Endothelial cell of umbilical vein (primary cell): Measurements from ENCODE around the gene SPEF1. TPM values are rescaled to one million over a fixed set of nuclear protein-coding genes. Genes with fewer than 3 reads are reported as not detected.

Experiments
- BruUV-seq: library from RNA; stranded (reverse); fragments of 400-500 nt; replicated peaks from 2 replicates; lab custom pipeline; 2021; lab: Mats Ljungman, UMichigan
- CTCF ChIA-PET: fragments of 300-600, 350-600 bp; sonication (Branson Sonifier 250); formaldehyde crosslinking; loops from one replicate; lab custom pipeline; 2021; ENCODE audit warnings: antibody characterized with exemption, inconsistent platforms; lab: Charles Lee
- POLR2A ChIA-PET: fragments of 300-600, 350-600 bp; sonication (Branson Sonifier 250); formaldehyde crosslinking; loops from one replicate; lab custom pipeline; 2021; ENCODE audit warnings: antibody characterized with exemption, inconsistent platforms; lab: Charles Lee
- DNase-seq: peaks from one replicate; pipeline ENCODE4 v3.0.0-alpha.2; 2011; ENCODE audit warnings: low read depth, low spot score
- FAIRE-seq: peaks from 2 replicates; lab custom pipeline; 2011; peaks lifted over from hg19 to GRCh38; lab: Jason Lieb, UNC
- H2AFZ ChIP-seq: 2 replicates; pipeline ENCODE4 v1.6.0; 2012; ENCODE audit warnings: low read depth, low read length, control low read depth, inconsistent platforms
- H3K27ac ChIP-seq: 2 replicates; pipeline ENCODE4 v1.5.1; 2011; ENCODE audit warnings: low read depth, mild to moderate bottlenecking, control low read depth, low read length, moderate library complexity; ENCODE audit not compliant: insufficient read depth
- H3K27me3 ChIP-seq, 2 experiments: 2 replicates each; pipeline versions ENCODE4 v1.6.0 to v1.6.1; 2011; ENCODE audit warnings: low read length in 2 of 2, mixed read lengths in 1 of 2; ENCODE audit not compliant: control insufficient read depth in 2 of 2, insufficient read depth in 2 of 2
- H3K36me3 ChIP-seq, 2 experiments: 2 replicates in 1 of 2; 3 replicates in 1 of 2; pipeline ENCODE4 v1.5.1; 2011; ENCODE audit warnings: low read length in 2 of 2, mild to moderate bottlenecking in 1 of 2, moderate library complexity in 1 of 2; ENCODE audit not compliant: control insufficient read depth in 2 of 2, insufficient read depth in 2 of 2; ENCODE audit errors: extremely low read depth in 1 of 2
- H3K4me1 ChIP-seq: 3 replicates; pipeline ENCODE4 v1.5.1; 2011; ENCODE audit warnings: mild to moderate bottlenecking, low read length; ENCODE audit not compliant: control insufficient read depth, insufficient read depth; ENCODE audit errors: extremely low read depth
- H3K4me2 ChIP-seq: 2 replicates; pipeline ENCODE4 v1.6.1; 2011; ENCODE audit warnings: low read length, control low read depth, mixed read lengths; ENCODE audit not compliant: insufficient read depth
- H3K4me3 ChIP-seq, 3 experiments: fragments of 200-600 bp in 1 of 3; sonication (generic), shearing (Covaris generic) in 1 of 3; replicated peaks in 1 of 3; 2 replicates each; pipeline ENCODE4 v1.5.1; 2011 to 2016; ENCODE audit warnings: control low read depth in 3 of 3, low read length in 3 of 3, mild to moderate bottlenecking in 2 of 3, inconsistent platforms in 1 of 3, low read depth in 1 of 3, moderate library complexity in 1 of 3; ENCODE audit not compliant: insufficient read depth in 1 of 3
- H3K79me2 ChIP-seq: 2 replicates; pipeline ENCODE4 v1.6.0; 2012; ENCODE audit warnings: low read length, inconsistent platforms; ENCODE audit not compliant: control insufficient read depth, insufficient read depth
- H3K9ac ChIP-seq: replicated peaks from 2 replicates; pipeline ENCODE3; 2011; ENCODE audit warnings: low read length, control low read depth; ENCODE audit not compliant: insufficient read depth; ENCODE audit errors: extremely low read depth
- H3K9me1 ChIP-seq: replicated peaks from 3 replicates; pipeline ENCODE4 v1.6.0; 2011; ENCODE audit warnings: mild to moderate bottlenecking, low read length; ENCODE audit not compliant: control insufficient read depth, insufficient read depth; ENCODE audit errors: extremely low read depth
- H3K9me3 ChIP-seq: replicated peaks from 2 replicates; pipeline ENCODE4 v1.5.1; 2012; ENCODE audit warnings: low read length, inconsistent platforms; ENCODE audit not compliant: control insufficient read depth, insufficient read depth
- H4K20me1 ChIP-seq: replicated peaks from 2 replicates; pipeline ENCODE3; 2011; ENCODE audit warnings: mild to moderate bottlenecking, low read length; ENCODE audit not compliant: control insufficient read depth, insufficient read depth; ENCODE audit errors: extremely low read depth
- CTCF ChIP-seq, 2 donors: IDR thresholded peaks; 1 replicate in 1 of 2; 2 replicates in 1 of 2; pipeline ENCODE4 v1.5.1; 2011; ENCODE audit warnings: low read length in 2 of 2, mild to moderate bottlenecking in 2 of 2, moderate library complexity in 2 of 2, control low read depth in 1 of 2, inconsistent platforms in 1 of 2, low read depth in 1 of 2; ENCODE audit not compliant: insufficient read depth in 1 of 2; ENCODE audit errors: extremely low read depth in 1 of 2
- EZH2 ChIP-seq: IDR thresholded peaks from 2 replicates; pipeline ENCODE4 v1.6.1; 2012; ENCODE audit warnings: borderline replicate concordance, low read depth, mild to moderate bottlenecking, moderate library complexity, low read length, inconsistent platforms; ENCODE audit not compliant: severe bottlenecking
- FOS ChIP-seq: IDR thresholded peaks from 2 replicates; pipeline ENCODE4 v1.6.1; 2011; ENCODE audit warnings: mild to moderate bottlenecking, low read length, moderate library complexity, borderline replicate concordance; ENCODE audit not compliant: insufficient read depth
- GATA2 ChIP-seq: IDR thresholded peaks from 2 replicates; pipeline ENCODE4 v1.7.0; 2011; ENCODE audit warnings: low read depth, mild to moderate bottlenecking, moderate library complexity, mixed read lengths, low read length; ENCODE audit not compliant: insufficient read length, insufficient read depth
- JUN ChIP-seq: IDR thresholded peaks from 2 replicates; pipeline ENCODE4 v1.6.1; 2011; ENCODE audit warnings: borderline replicate concordance, low read depth; ENCODE audit not compliant: insufficient read length, insufficient read depth
- MAX ChIP-seq: IDR thresholded peaks from 2 replicates; pipeline ENCODE4 v1.6.1; 2011; ENCODE audit not compliant: insufficient read depth, insufficient read length
- MYC ChIP-seq: IDR thresholded peaks from one replicate; pipeline ENCODE4 v1.6.1; 2011; ENCODE audit warnings: mild to moderate bottlenecking, low read depth, low read length
- POLR2A ChIP-seq: IDR thresholded peaks from 2 replicates; pipeline ENCODE4 v1.6.1; 2012; ENCODE audit warnings: low read depth, mild to moderate bottlenecking, control low read depth, low read length
- POLR2AphosphoS5 ChIP-seq: IDR thresholded peaks from 2 replicates; pipeline ENCODE4 v1.6.1; 2012; ENCODE audit warnings: low read depth, mild to moderate bottlenecking, control low read depth, low read length, moderate library complexity; ENCODE audit not compliant: insufficient read depth
- dilution Hi-C: fragments of 300-500 bp; cut with MboI; formaldehyde crosslinking; loops from one replicate; pipeline ENCODE4 v1.15.0; 2019; ENCODE audit warnings: low sequenced_read_pairs; ENCODE audit not compliant: extremely low pct_ligation_motif_present
- intact Hi-C: fragments of 100-400 bp; cut with micrococcal nuclease; formaldehyde crosslinking; loops from one replicate; pipeline ENCODE4 v1.10.0; 2022
- polyA plus RNA-seq, 4 experiments: library from polyadenylated mRNA; depleted of rRNA in 3 of 4; stranded (reverse) in 3 of 4; unstranded in 1 of 4; fragments of >200 nt; gene quantifications; 2 replicates each; pipeline versions ENCODE4 v1.2.1 to v1.2.3, GENCODE V29; 2011 to 2012; ENCODE audit warnings: missing spikeins in 1 of 4
- total RNA-seq: library from RNA; stranded (reverse); gene quantifications from 2 replicates; pipeline ENCODE4 v1.2.3, GENCODE V29; 2021

SPEF1 gene
- total and polyA plus RNA-seq, 2 donors (not counting 3 experiments of a cell fraction or from before 2014, with no cell fraction given), result 0.07 to 0.44 TPM

- Histone ChIP-seq H3K36me3 (peaks cover 2 to 9% of the 10 kb centered on the region in 2 experiments), H3K9ac (peak overlapping the region; percentile 94), H3K4me2 (peak overlapping the region; percentile 31), H3K4me3 (peak overlapping the region in 2 of 3 experiments; percentile 31 to 55), H3K9me3 (no peaks in the 10 kb centered on the region), H3K79me2 (peaks cover 4% of the 10 kb centered on the region), H3K9me1 (no peaks in the 10 kb centered on the region), H3K4me1 (peaks cover 7% of the 10 kb centered on the region), H3K27ac (peak overlapping the region; percentile 84), H3K27me3 (no peaks in the 10 kb centered on the region), H4K20me1 (no peaks in the 10 kb centered on the region), H2AFZ (peak overlapping the region; percentile 29)
- CTCF ChIA-PET, result interaction anchor here (0.6 to 5.1 kb wide), 13 partner anchors 19 to 1000 kb away, joined by 3 to 214 read pairs (median 9); partner anchors contain the start of genes ADISSP, CDC25B, CENPB and SPEF1
- no peak for DNase-seq
- no peak for FAIRE-seq
- intact Hi-C loops, result loop anchor here (1.0 to 2.0 kb wide), 8 partner anchors 8 to 195 kb away; partner anchors contain the start of genes CDC25B, CENPB, MAVS and PANK2
- dilution Hi-C loops, result no loop called here
- no peak for TF ChIP-seq JUN
- TF ChIP-seq MYC, result no peak
- no peak for TF ChIP-seq POLR2AphosphoS5
- TF ChIP-seq EZH2, result no peak
- no peak for TF ChIP-seq GATA2
- TF ChIP-seq FOS, result no peak
- no peak for TF ChIP-seq MAX
- no peak for TF ChIP-seq CTCF (IDR thresholded peaks at IDR 0.05; ENCODE audit: extremely low read depth in 1 of 2, insufficient read depth in 1 of 2, low read depth in 1 of 2, low read length in 2 of 2)
- TF ChIP-seq POLR2A, result no peak
- POLR2A ChIA-PET, result interaction anchor here (0.7 to 1.7 kb wide), 3 partner anchors 24 to 1013 kb away, joined by 4 to 7 read pairs (median 4); no protein-coding TSS in a partner anchor
- BruUV-seq, result TSS peak; percentile 28
These were observed 38.3 kb upstream of the SPEF1 start for GRCh38 chr20:3819411-3820047.
